Caco-2 (cell line): Measurements from ENCODE around the gene BRIP1. TPM values are rescaled to one million over a fixed set of nuclear protein-coding genes. Genes with fewer than 3 reads are reported as not detected.

ENCODE experiments used
- BruUV-seq: library from RNA; stranded (reverse); fragments of 400-500 nt; replicated peaks from 2 replicates; lab custom pipeline; 2021; lab: Mats Ljungman, UMichigan
- CTCF ChIA-PET: fragments of 300-600 bp; sonication (Branson Sonifier 250); formaldehyde crosslinking; loops from one replicate; lab custom pipeline; 2022; ENCODE audit warnings: antibody characterized with exemption; lab: Charles Lee
- POLR2A ChIA-PET: fragments of 300-600 bp; sonication (Branson Sonifier 250); formaldehyde crosslinking; loops from one replicate; lab custom pipeline; 2022; ENCODE audit warnings: antibody characterized with exemption; lab: Charles Lee
- DNase-seq, 2 experiments: peaks; one replicate each; pipeline versions ENCODE4 v3.0.0 to v3.0.0-alpha.2; 2020 to 2022
- H3K27me3 ChIP-seq: replicated peaks from 2 replicates; pipeline ENCODE4 v1.6.0; 2011; ENCODE audit warnings: low read length; ENCODE audit not compliant: control insufficient read depth, insufficient read depth
- H3K36me3 ChIP-seq: 2 replicates; pipeline ENCODE4 v1.5.1; 2011; ENCODE audit warnings: low read length; ENCODE audit not compliant: control insufficient read depth, insufficient read depth
- H3K4me1 ChIP-seq: fragments of 250-450 bp; sonication (Bioruptor Pico); 2 replicates; pipeline ENCODE4 v1.5.1; 2020; ENCODE audit warnings: mild to moderate bottlenecking
- H3K4me3 ChIP-seq: 2 replicates; pipeline ENCODE4 v1.5.1; 2011; ENCODE audit warnings: low read depth, mild to moderate bottlenecking, control low read depth, low read length
- H3K9me3 ChIP-seq: fragments of 250-450 bp; sonication (Bioruptor Pico); 2 replicates; pipeline ENCODE4 v1.5.1; 2020; ENCODE audit warnings: mild to moderate bottlenecking, moderate library complexity
- H3K27ac Mint-ChIP-seq: one replicate; pipeline ENCODE4 v1.8.0; 2022; ENCODE audit warnings: mixed read lengths; ENCODE audit not compliant: unreplicated experiment
- H3K27me3 Mint-ChIP-seq: one replicate; pipeline ENCODE4 v1.8.0; 2022; ENCODE audit warnings: mixed read lengths; ENCODE audit not compliant: insufficient read depth, unreplicated experiment
- H3K36me3 Mint-ChIP-seq: one replicate; pipeline ENCODE4 v1.8.0; 2022; ENCODE audit warnings: mild to moderate bottlenecking, mixed read lengths; ENCODE audit not compliant: insufficient read depth, unreplicated experiment
- H3K4me1 Mint-ChIP-seq: one replicate; pipeline ENCODE4 v1.8.0; 2022; ENCODE audit warnings: low read depth, mixed read lengths; ENCODE audit not compliant: unreplicated experiment
- H3K4me3 Mint-ChIP-seq: one replicate; pipeline ENCODE4 v1.8.0; 2022; ENCODE audit warnings: mild to moderate bottlenecking, moderate library complexity, mixed read lengths; ENCODE audit not compliant: unreplicated experiment
- H3K9me3 Mint-ChIP-seq: one replicate; pipeline ENCODE4 v1.8.0; 2022; ENCODE audit warnings: mixed read lengths; ENCODE audit not compliant: unreplicated experiment
- CTCF ChIP-seq, 2 experiments: fragments of 200-600 bp in 1 of 2; IDR thresholded peaks; 1 replicate in 1 of 2; 2 replicates in 1 of 2; pipeline versions ENCODE4 v1.5.1 to v1.8.0; 2011 to 2022; ENCODE audit warnings: antibody characterized with exemption in 1 of 2, control low read depth in 1 of 2, inconsistent platforms in 1 of 2, low read depth in 1 of 2, low read length in 1 of 2, mild to moderate bottlenecking in 1 of 2, moderate library complexity in 1 of 2; ENCODE audit not compliant: insufficient read depth in 1 of 2, severe bottlenecking in 1 of 2, unreplicated experiment in 1 of 2
- intact Hi-C: fragments of 100-400 bp; cut with micrococcal nuclease; formaldehyde crosslinking; loops from one replicate; pipeline ENCODE4 v1.10.0; 2022; ENCODE audit not compliant: unreplicated experiment
- total RNA-seq: library from RNA; stranded (reverse); gene quantifications from 2 replicates; pipeline ENCODE4 v1.2.3, GENCODE V29; 2022

Gene BRIP1
- total RNA-seq, 1 experiment from 2014 or later, result 18.3 TPM

- BruUV-seq, result no TSS peak
- H3K27me3 Mint-ChIP-seq, result no peaks in the 10 kb centered on the region
- CTCF ChIA-PET, result no interaction called here
- Histone ChIP-seq H3K36me3 (no peaks in the 10 kb centered on the region), H3K4me3 (no peak overlapping the region), H3K4me1 (no peaks in the 10 kb centered on the region), H3K9me3 (peaks cover 16% of the 10 kb centered on the region), H3K27me3 (no peaks in the 10 kb centered on the region)
- peaks cover 38% of the 10 kb centered on the region for H3K9me3 Mint-ChIP-seq
- intact Hi-C loops, result no loop called here
- H3K27ac Mint-ChIP-seq, result no peak overlapping the region
- no peaks in the 10 kb centered on the region for H3K4me1 Mint-ChIP-seq
- POLR2A ChIA-PET, result no interaction called here
- H3K4me3 Mint-ChIP-seq, result no peak overlapping the region
- TF ChIP-seq CTCF (IDR thresholded peaks at IDR 0.05; ENCODE audit: insufficient read depth in 1 of 2, low read depth in 1 of 2, low read length in 1 of 2, severe bottlenecking in 1 of 2, unreplicated experiment in 1 of 2), result no peak
- H3K36me3 Mint-ChIP-seq, result peaks cover 24% of the 10 kb centered on the region
- DNase-seq, result no peak
These were observed 163.1 kb downstream of the BRIP1 start for GRCh38 chr17:61700252-61700651.

- Mint-ChIP-seq H3K4me1 (no peaks in the 10 kb centered on the region), H3K27ac (no peak overlapping the region), H3K27me3 (no peaks in the 10 kb centered on the region), H3K9me3 (peaks cover 38% of the 10 kb centered on the region), H3K36me3 (peaks cover 19% of the 10 kb centered on the region), H3K4me3 (no peak overlapping the region)
- ChIA-PET CTCF (no interaction called here), POLR2A (no interaction called here)
- no peak overlapping the region for H3K4me3 ChIP-seq
- intact Hi-C loops, result no loop called here
- BruUV-seq, result no TSS peak
- H3K36me3 ChIP-seq, result no peaks in the 10 kb centered on the region
- no peak for TF ChIP-seq CTCF (IDR thresholded peaks at IDR 0.05; ENCODE audit: insufficient read depth in 1 of 2, low read depth in 1 of 2, low read length in 1 of 2, severe bottlenecking in 1 of 2, unreplicated experiment in 1 of 2)
- DNase-seq, result no peak
- peaks cover 16% of the 10 kb centered on the region for H3K9me3 ChIP-seq
- no peaks in the 10 kb centered on the region for H3K27me3 ChIP-seq
- H3K4me1 ChIP-seq, result no peaks in the 10 kb centered on the region
These were observed 163.6 kb downstream of the BRIP1 start for GRCh38 chr17:61699694-61700093.

GRCh38 chr17:61699032-61699431 is 164.3 kb downstream of the BRIP1 start:
- ChIA-PET CTCF (no interaction called here), POLR2A (no interaction called here)
- Mint-ChIP-seq H3K27me3 (no peaks in the 10 kb centered on the region), H3K9me3 (peaks cover 38% of the 10 kb centered on the region), H3K36me3 (peaks cover 19% of the 10 kb centered on the region), H3K4me1 (no peaks in the 10 kb centered on the region), H3K27ac (no peak overlapping the region), H3K4me3 (no peak overlapping the region)
- H3K27me3 ChIP-seq, result no peaks in the 10 kb centered on the region
- intact Hi-C loops, result no loop called here
- peaks cover 16% of the 10 kb centered on the region for H3K9me3 ChIP-seq
- no peak overlapping the region for H3K4me3 ChIP-seq
- DNase-seq, result no peak
- TF ChIP-seq CTCF (IDR thresholded peaks at IDR 0.05; ENCODE audit: insufficient read depth in 1 of 2, low read depth in 1 of 2, low read length in 1 of 2, severe bottlenecking in 1 of 2, unreplicated experiment in 1 of 2), result no peak
- no peaks in the 10 kb centered on the region for H3K4me1 ChIP-seq
- BruUV-seq, result no TSS peak
- no peaks in the 10 kb centered on the region for H3K36me3 ChIP-seq
